ENCODE measurements around the gene GPRIN1. TPM values are rescaled to one million over a fixed set of nuclear protein-coding genes. Genes with fewer than 3 reads are reported as not detected.

The GPRIN1 gene
- total RNA-seq, 1 donor from 2014 or later, result not detected

GRCh38 chr5:176628406-176629228 lies 18.7 kb upstream of the GPRIN1 start:
- H3K4me1 ChIP-seq, result peaks cover 5 to 13% of the 10 kb centered on the region in 2 donors
- no peaks in the 10 kb centered on the region for H3K36me3 ChIP-seq
- DNase-seq (ENCODE audit: low spot score in 2 of 2), result no peak
- TF ChIP-seq CTCF (IDR thresholded peaks at IDR 0.05), result no peak
- H3K4me3 ChIP-seq, result no peak overlapping the region
- peaks cover 20% of the 10 kb centered on the region for H3K27me3 ChIP-seq
- intact Hi-C loops (cut with DNase I), result no loop called here
- no peaks in the 10 kb centered on the region for H3K9me3 ChIP-seq
- H3K27ac ChIP-seq, result no peak overlapping the region

GRCh38 chr5:176627582-176627981 lies 17.6 kb upstream of the GPRIN1 start:
- H3K9me3 ChIP-seq, result no peaks in the 10 kb centered on the region
- intact Hi-C loops (cut with DNase I), result no loop called here
- H3K4me3 ChIP-seq, result no peak overlapping the region
- H3K27ac ChIP-seq, result no peak overlapping the region
- H3K27me3 ChIP-seq, result peaks cover 20% of the 10 kb centered on the region
- no peak for DNase-seq (ENCODE audit: low spot score in 2 of 2)
- H3K4me1 ChIP-seq, result peaks cover 5 to 13% of the 10 kb centered on the region in 2 donors
- TF ChIP-seq CTCF (IDR thresholded peaks at IDR 0.05), result no peak
- no peaks in the 10 kb centered on the region for H3K36me3 ChIP-seq

- TF ChIP-seq CTCF (IDR thresholded peaks at IDR 0.05), result no peak
- peaks cover 20% of the 10 kb centered on the region for H3K27me3 ChIP-seq
These were observed 16.9 kb upstream of the GPRIN1 start for GRCh38 chr5:176626876-176627236.

GRCh38 chr5:176625966-176626875 lies 16.3 kb upstream of the GPRIN1 start:
- no peak overlapping the region for H3K4me3 ChIP-seq

More at GRCh38 chr5:176626876-176627236, 16.9 kb upstream of the GPRIN1 start:
- Histone ChIP-seq H3K4me1 (peaks cover 5 to 13% of the 10 kb centered on the region in 2 donors), H3K27ac (no peak overlapping the region), H3K36me3 (no peaks in the 10 kb centered on the region), H3K4me3 (no peak overlapping the region), H3K9me3 (no peaks in the 10 kb centered on the region)
- intact Hi-C loops (cut with DNase I), result no loop called here
- no peak for DNase-seq (ENCODE audit: low spot score in 2 of 2)

GRCh38 chr5:176625512-176625911 lies 15.6 kb upstream of the GPRIN1 start:
- Histone ChIP-seq H3K9me3 (no peaks in the 10 kb centered on the region), H3K36me3 (no peaks in the 10 kb centered on the region), H3K4me1 (peaks cover 5 to 12% of the 10 kb centered on the region in 2 donors), H3K27ac (no peak overlapping the region), H3K27me3 (peaks cover 28% of the 10 kb centered on the region), H3K4me3 (no peak overlapping the region)
- no peak for TF ChIP-seq CTCF (IDR thresholded peaks at IDR 0.05)
- intact Hi-C loops (cut with DNase I), result no loop called here
- no peak for DNase-seq (ENCODE audit: low spot score in 2 of 2)

More at GRCh38 chr5:176625966-176626875, 16.3 kb upstream of the GPRIN1 start:
- Histone ChIP-seq H3K27me3 (peaks cover 21% of the 10 kb centered on the region), H3K9me3 (no peaks in the 10 kb centered on the region), H3K27ac (no peak overlapping the region), H3K36me3 (no peaks in the 10 kb centered on the region), H3K4me1 (peaks cover 5 to 13% of the 10 kb centered on the region in 2 donors)
- no peak for TF ChIP-seq CTCF (IDR thresholded peaks at IDR 0.05)
- DNase-seq (ENCODE audit: low spot score in 2 of 2), result no peak
- intact Hi-C loops (cut with DNase I), result no loop called here
